ENCODE measurements around the gene TGFA.

DNA sequence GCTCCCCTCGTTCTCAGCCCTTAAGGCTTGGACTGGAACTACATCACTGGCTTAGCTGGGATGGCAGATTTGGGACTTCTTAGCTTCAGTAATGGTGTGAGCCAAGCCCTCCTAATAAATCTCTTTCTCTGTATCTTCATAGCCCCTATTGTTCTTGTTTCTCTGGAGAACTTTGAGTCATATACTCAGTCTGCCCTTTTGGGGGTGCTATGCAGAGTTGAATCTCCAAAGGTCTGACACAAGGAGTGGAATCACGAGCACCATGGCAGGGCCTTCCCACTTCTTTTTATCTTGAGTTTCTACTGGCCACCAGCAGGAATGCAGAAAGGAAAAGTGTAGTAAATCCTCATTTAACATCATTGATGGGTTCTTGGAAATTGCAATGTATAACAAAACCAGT lies 13.3 kb upstream of the TGFA start:
- TF ChIP-seq EP300 (IDR thresholded peaks at IDR 0.05) (no peak), CTCF (IDR thresholded peaks at IDR 0.05) (no peak), POLR2AphosphoS5 (IDR thresholded peaks at IDR 0.05) (no peak), POLR2A (IDR thresholded peaks at IDR 0.05) (no peak)
